HG03558 (cell line): Measurements from ENCODE around the gene DOP1B.
"Not testable (repeated sequence)": the region's sequence is repeated elsewhere in the genome, so short reads cannot be mapped to it uniquely, and the experiment has no call there.

Experiments used
- ATAC-seq: cut with Tn5 transposase; IDR thresholded peaks from one replicate; pipeline ENCODE4 v1.9.1; 2021; ENCODE audit warnings: moderate number of reproducible peaks; ENCODE audit not compliant: unreplicated experiment; ENCODE audit errors: extremely low read depth

The DOP1B gene

DNA sequence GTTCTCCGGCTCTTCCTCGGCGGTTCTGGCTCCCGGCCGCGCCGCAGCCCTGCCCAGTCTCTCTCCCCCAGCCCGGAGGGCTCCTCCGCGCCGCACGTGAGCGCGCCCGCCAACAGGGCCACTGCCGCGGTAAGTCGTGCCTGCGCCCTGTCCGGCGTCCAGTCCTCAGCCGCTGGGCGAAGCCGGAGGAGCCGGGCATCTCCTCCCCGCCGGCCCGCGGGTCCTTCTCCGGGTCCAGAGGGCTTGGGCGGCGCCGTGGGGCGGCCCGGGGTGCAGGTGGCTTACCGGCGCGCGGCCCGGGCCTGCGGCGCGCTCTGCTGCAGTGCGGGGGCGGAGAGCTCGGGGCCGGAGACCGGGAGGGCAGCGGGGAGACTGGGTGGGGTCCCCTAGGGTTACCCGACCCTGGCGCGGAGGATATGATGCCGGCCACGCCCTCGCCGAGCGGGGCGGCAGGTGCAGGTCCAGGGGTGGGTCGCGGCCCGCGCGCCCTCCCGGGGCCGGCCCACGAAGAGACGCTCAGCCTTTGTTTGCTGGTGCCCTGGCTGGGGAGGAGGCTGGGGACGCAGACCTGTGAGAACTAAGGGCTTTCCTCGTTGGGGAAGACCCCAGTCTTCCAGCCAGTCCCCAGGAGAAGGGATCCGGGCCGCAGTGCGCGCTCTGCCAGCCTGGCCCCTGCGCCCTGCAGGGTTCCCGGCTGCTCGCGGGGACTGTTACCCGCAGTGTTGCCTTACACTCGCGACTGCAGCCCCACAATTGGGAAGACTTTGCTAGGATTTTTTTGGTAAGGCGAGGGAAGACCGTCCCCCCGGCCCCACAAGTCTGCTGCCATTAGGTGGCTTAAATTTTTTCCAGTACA lies at the start of gene DOP1B:
Gene DOP1B (plus strand): TSS at position 10 of the 856 bp plus-strand sequence. CDS start 7,910 bp downstream, outside the sequence.
- peak; percentile 20 for ATAC-seq

- no peak for ATAC-seq
Measured at GRCh38 chr21:36109868-36110267, 46.8 kb upstream of the DOP1B start.

DNA sequence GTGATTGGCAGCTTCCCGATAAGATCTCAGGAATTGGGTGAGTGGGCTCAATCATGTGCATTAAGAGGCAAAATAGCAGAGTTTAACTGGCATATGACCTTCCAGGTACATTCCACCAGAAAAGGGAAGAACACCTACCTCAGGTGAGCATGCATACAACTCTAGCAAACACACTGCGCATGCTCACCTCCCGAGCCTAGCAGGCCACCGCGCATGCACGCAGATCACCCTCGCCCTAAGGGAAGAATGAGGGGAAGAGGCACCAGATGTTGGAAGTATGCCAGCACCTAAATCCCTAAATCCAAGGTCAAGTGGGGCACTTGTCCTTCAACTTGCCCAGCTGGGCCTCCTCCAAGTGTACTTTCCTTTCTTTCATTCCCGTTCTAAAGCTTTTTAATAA lies 45.4 kb upstream of the DOP1B start:
- no peak for ATAC-seq

- no peak for ATAC-seq
Measured at GRCh38 chr21:36113647-36114428, 42.8 kb upstream of the DOP1B start.

GRCh38 chr21:36115138-36115730 lies 41.4 kb upstream of the DOP1B start:
- ATAC-seq, result no peak

GRCh38 chr21:36117286-36117741 lies 39.3 kb upstream of the DOP1B start:
- no peak for ATAC-seq

GRCh38 chr21:36120304-36120888 lies 36.2 kb upstream of the DOP1B start:
- ATAC-seq, result no peak

GRCh38 chr21:36122977-36123376 lies 33.6 kb upstream of the DOP1B start:
- no peak for ATAC-seq

- no peak for ATAC-seq
Measured at GRCh38 chr21:36124395-36124794, 32.2 kb upstream of the DOP1B start.

- no peak for ATAC-seq
Measured at GRCh38 chr21:36125512-36126207, 31.0 kb upstream of the DOP1B start.

DNA sequence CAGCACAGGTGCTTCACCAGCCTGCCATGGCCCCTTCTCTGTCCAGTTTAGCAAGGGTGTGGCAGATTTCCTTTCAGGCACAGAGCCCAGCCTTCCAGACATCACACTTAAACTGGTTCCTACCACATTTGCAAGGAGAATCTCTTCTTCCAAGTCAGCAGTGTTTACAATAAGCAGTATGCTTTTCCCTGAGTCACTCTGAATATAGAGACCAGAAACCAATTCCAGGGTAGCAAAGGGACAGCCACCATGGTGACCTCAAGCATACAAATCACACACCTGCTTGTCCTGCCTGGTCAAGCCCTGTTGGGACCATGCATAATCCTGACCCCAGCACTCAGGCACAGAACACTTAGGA lies 30.4 kb upstream of the DOP1B start:
- no peak for ATAC-seq

DNA sequence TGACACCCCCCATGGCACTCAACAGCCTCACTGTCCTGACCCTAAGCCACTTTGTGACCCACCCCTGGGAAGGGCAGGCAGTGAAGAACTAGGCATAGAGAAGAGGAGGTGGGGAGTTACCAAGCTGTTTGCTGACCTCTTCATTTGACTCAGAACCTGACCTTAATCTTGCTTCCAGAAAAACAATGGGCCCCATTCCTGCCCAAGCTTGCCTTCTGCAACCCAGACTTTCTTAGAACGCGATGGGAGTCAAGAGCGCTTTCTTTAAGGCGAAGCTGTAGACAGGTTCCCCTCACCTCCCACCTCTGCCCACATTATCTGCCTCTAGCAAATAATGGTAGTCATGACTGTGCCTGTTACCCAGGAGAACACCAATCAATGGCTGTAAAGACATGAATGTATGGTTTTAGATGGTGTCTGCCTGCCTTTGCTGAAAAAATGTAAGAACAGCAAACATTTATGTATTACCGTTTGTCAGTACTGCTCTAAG lies 30.0 kb upstream of the DOP1B start:
- no peak for ATAC-seq

- ATAC-seq, result no peak
Measured at GRCh38 chr21:36127250-36127904, 29.2 kb upstream of the DOP1B start.

GRCh38 chr21:36127977-36128376 lies 28.6 kb upstream of the DOP1B start:
- no peak for ATAC-seq

DNA sequence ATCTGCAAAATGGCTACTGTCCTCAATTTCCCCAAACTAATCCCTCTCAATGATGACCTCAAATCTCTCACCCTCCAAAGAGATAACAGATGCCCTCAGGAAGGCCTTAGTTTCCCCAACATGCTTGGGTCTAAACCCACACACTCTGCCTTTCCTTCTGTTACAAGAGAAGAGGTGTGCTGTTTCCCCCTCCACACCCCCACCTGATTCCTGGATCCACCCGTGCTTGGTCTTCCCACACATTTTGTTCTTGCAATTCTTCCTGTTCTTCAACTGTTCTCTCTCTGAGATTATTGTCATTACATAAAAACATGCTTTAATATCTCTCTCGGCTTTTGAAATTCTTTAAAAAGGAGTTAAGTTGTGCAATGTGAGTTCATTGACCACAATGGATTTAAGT lies 27.4 kb upstream of the DOP1B start:
- no peak for ATAC-seq

DNA sequence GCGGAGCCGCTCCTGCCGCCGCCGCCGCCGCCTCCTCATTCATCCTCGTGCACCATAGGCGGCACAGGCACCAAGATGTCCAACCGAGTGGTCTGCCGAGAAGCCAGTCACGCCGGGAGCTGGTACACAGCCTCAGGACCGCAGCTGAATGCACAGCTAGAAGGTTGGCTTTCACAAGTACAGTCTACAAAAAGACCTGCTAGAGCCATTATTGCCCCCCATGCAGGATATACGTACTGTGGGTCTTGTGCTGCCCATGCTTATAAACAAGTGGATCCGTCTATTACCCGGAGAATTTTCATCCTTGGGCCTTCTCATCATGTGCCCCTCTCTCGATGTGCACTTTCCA lies 26.2 kb upstream of the DOP1B start:
- not testable (repeated sequence) for ATAC-seq

- not testable (repeated sequence) for ATAC-seq
Measured at GRCh38 chr21:36130839-36131238, 25.8 kb upstream of the DOP1B start.

- no peak for ATAC-seq
Measured at GRCh38 chr21:36132696-36133095, 23.9 kb upstream of the DOP1B start.

DNA sequence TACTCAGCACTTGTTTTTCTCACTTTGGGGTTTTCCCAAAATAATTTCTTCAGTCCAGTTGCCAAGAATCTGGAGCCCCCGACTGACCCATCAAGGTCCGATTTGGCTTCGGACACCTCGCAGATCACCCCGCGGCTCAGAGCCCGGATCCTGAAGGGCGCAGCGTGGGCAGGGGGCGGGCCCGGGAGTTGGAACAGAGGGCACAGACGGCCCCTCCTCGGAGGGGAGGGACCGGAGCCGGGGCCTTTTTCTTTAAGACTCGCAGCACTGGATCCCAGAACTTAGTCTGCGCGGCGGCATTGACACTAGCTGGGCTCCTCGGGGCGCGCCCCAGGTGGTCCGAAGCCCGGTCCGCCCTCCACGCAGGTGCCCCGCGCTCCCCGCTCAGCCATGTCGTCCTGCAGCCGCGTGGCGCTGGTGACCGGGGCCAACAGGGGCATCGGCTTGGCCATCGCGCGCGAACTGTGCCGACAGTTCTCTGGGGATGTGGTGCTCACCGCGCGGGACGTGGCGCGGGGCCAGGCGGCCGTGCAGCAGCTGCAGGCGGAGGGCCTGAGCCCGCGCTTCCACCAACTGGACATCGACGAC lies 21.7 kb upstream of the DOP1B start, which contains the start of gene CBR3:
Gene CBR3 (plus strand): TSS at position 277 of the 588 bp plus-strand sequence. CDS start 114 bp downstream, at position 391.
- no peak for ATAC-seq
